Measurements from ENCODE around the gene SLC17A7. TPM values are rescaled to one million over a fixed set of nuclear protein-coding genes. Genes with fewer than 3 reads are reported as not detected.

SLC17A7 gene
- total and polyA plus RNA-seq, 9 of the 15 experiments (the other 6 are each of a cell fraction or from before 2014, with no cell fraction given), result 1.1 to 15.7 (median 2.4) TPM

GRCh38 chr19:49453013-49453756, 11.9 kb upstream of the SLC17A7 start, which contains the start of gene ALDH16A1 (continued):
- TF ChIP-seq SMAD1 (IDR thresholded peaks at IDR 0.05; ENCODE audit: low read depth, low read length, partially characterized antibody) (peak; percentile 96), ETS1 (conservative IDR thresholded peaks at IDR 0.05; ENCODE audit: control insufficient read depth, low read depth, low read length) (0 out of 2 replicates have a peak, but pooled peaks have one; percentile 44), ZC3H4 (CRISPR knock-in tag; IDR thresholded peaks at IDR 0.05; ENCODE audit: borderline replicate concordance) (no peak), FOXJ2 (tag; IDR thresholded peaks at IDR 0.05) (peak; percentile 74; the same call in 1 of the 2 replicates), SAP30 (IDR thresholded peaks at IDR 0.05; ENCODE audit: borderline replicate concordance, insufficient read depth, low read depth, low read length, poor library complexity, severe bottlenecking) (peak; percentile 17), CREB3L1 (IDR thresholded peaks at IDR 0.05; ENCODE audit: borderline replicate concordance, low read depth) (peak; percentile 44; the same call in 1 of the 2 replicates), MAZ (CRISPR knock-in tag; conservative IDR thresholded peaks at IDR 0.05 in 1 of 2, IDR thresholded peaks at IDR 0.05 in 1 of 2) (peak; percentile 34 to 69), ZNF609 (CRISPR knock-in tag; IDR thresholded peaks at IDR 0.05; ENCODE audit: borderline replicate concordance) (no peak), THRA (IDR thresholded peaks at IDR 0.05) (no peak), CREM (IDR thresholded peaks at IDR 0.05; ENCODE audit: low read depth) (peak; percentile 75), TOE1 (IDR thresholded peaks at IDR 0.05; ENCODE audit: borderline replicate concordance) (peak; percentile 54; the same call in 1 of the 2 replicates), TOE1 (CRISPR knock-in tag; IDR thresholded peaks at IDR 0.05; ENCODE audit: borderline replicate concordance, low read depth) (no peak), THRB (CRISPR knock-in tag; conservative IDR thresholded peaks at IDR 0.05) (peak; percentile 74; the same call in 1 of the 2 replicates), POLR2G (IDR thresholded peaks at IDR 0.05; ENCODE audit: low read depth, low read length) (peak; percentile 96)
